ENCODE measurements around the gene KLHL26. TPM values are rescaled to one million over a fixed set of nuclear protein-coding genes. Genes with fewer than 3 reads are reported as not detected.

Gene KLHL26
- total RNA-seq: 10 to 100 TPM in 1 of 3 donors, 1 to 10 TPM in 2; 7.6 to 16.6 (median 8.9) TPM
- long read RNA-seq, donor 1, full-length matches to known transcripts: 13 of 23 reads
- long read RNA-seq, donor 1, partial matches to known transcripts: 0 of 23 reads
- long read RNA-seq, donor 1, other reads (novel, unspliced or antisense): 10 of 23 reads
- long read RNA-seq, donor 2, full-length matches to known transcripts: 2 of 2 reads
- long read RNA-seq, donor 2, partial matches to known transcripts: 0 of 2 reads
- long read RNA-seq, donor 2, other reads (novel, unspliced or antisense): 0 of 2 reads

DNA sequence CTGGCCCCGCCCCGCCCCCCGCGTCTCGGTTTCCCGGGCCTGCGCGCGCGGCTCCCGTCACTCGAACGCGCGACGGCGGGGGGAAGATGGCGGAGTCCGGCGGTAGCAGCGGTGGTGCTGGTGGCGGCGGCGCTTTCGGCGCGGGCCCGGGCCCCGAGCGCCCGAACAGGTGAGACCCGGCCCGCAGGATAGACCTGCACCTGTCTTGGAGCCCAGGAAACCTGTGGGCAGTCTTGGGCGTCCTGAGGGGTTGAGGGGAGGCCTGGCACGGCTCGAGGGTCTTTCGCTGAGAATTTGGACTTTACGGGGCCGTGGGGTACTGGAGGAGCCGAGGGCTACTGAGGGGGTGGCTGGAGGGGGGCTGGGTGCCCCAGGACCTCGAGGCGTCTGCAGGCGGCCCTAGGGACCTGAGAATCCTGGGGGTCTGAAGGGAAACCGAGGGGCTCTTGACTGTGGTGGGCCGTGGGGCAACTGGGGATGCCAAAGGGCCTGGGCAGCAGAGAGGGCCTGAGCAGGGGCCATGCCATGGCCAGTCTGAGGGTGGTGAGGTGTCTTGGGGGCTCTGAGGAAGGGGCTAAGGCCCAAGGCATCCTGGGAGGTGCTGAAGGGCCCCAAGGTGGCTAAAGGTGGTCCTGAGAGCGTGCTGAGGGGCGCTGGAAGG, at the start of gene KLHL26:
Gene KLHL26 (plus strand): TSS at position 60 of the 661 bp plus-strand sequence. CDS start 27 bp downstream, at position 87.
- no peaks in the 10 kb centered on the region for H3K9me3 ChIP-seq
- ATAC-seq: no peak
- H3K4me1 ChIP-seq (ENCODE audit: low read depth): peaks cover 24% of the 10 kb centered on the region
- intact Hi-C loops (cut with DNase I, micrococcal nuclease): no loop called here
- no peak for TF ChIP-seq CTCF (IDR thresholded peaks at IDR 0.05)
- no peak for DNase-seq
- no peaks in the 10 kb centered on the region for H3K36me3 ChIP-seq (ENCODE audit: low read depth)
- peak within 1 kb of the TSS; percentile 25 for H3K4me3 ChIP-seq

DNA sequence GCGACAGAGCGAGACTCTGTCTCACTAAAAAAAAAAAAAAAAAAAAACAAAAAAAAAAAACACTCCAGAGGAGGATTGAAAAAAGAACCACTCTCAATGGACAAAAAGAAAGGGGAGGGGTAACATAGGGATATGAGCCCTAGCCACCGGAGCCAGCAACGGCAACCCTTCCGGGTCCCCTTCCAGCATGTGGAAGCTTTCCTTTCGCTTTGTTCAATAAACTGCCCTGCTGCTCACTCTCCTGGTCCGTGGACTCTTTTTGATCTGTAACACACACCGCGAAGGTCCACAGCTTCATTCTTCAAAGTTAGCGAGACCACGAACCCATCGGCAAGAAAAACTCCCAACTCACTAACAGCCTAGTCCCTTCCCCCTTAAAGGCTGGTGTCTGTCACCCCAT, 49.3 kb upstream of the KLHL26 start:
- no peak for ATAC-seq
- Histone ChIP-seq H3K9me3 (no peaks in the 10 kb centered on the region), H3K4me3 (no peak overlapping the region), H3K36me3 (ENCODE audit: low read depth) (no peaks in the 10 kb centered on the region), H3K4me1 (ENCODE audit: low read depth) (peaks cover 12% of the 10 kb centered on the region)
- intact Hi-C loops (cut with DNase I, micrococcal nuclease): no loop called here
- peak in 1 of 3 donors; percentile 43 for DNase-seq
- TF ChIP-seq CTCF (IDR thresholded peaks at IDR 0.05): no peak

GRCh38 chr19:18587962-18588610, 48.7 kb upstream of the KLHL26 start:
- Histone ChIP-seq H3K9me3 (no peaks in the 10 kb centered on the region), H3K4me3 (no peak overlapping the region), H3K4me1 (ENCODE audit: low read depth) (peaks cover 12% of the 10 kb centered on the region), H3K36me3 (ENCODE audit: low read depth) (no peaks in the 10 kb centered on the region)
- intact Hi-C loops (cut with DNase I, micrococcal nuclease): no loop called here
- ATAC-seq (no peak), DNase-seq (peak in 1 of 3 donors; percentile 21)
- TF ChIP-seq CTCF (IDR thresholded peaks at IDR 0.05): no peak

GRCh38 chr19:18588611-18589379, 48.0 kb upstream of the KLHL26 start, which contains the start of gene REX1BD:
TSS of gene REX1BD (plus strand) at chr19:18588798. CDS start at chr19:18588802, 4 bp downstream.
- intact Hi-C loops (cut with DNase I, micrococcal nuclease): no loop called here
- no peaks in the 10 kb centered on the region for H3K36me3 ChIP-seq (ENCODE audit: low read depth)
- ATAC-seq: peak; percentile 93
- TF ChIP-seq CTCF (IDR thresholded peaks at IDR 0.05): peak; percentile 84
- peak within 1 kb of the TSS; percentile 70 for H3K4me3 ChIP-seq
- peaks cover 12% of the 10 kb centered on the region for H3K4me1 ChIP-seq (ENCODE audit: low read depth)
- peak; percentile 84 to 91 (median 89) for DNase-seq
- H3K9me3 ChIP-seq: no peaks in the 10 kb centered on the region

Measured in mucosa of descending colon (tissue), 3 donors.